ENCODE measurements around the gene IMMP2L. TPM values are rescaled to one million over a fixed set of nuclear protein-coding genes. Genes with fewer than 3 reads are reported as not detected.

The IMMP2L gene
- total and polyA plus RNA-seq, 2 of the 13 experiments (the other 11 are each of a cell fraction or from before 2014, with no cell fraction given), result 7.8 to 16.9 TPM

DNA sequence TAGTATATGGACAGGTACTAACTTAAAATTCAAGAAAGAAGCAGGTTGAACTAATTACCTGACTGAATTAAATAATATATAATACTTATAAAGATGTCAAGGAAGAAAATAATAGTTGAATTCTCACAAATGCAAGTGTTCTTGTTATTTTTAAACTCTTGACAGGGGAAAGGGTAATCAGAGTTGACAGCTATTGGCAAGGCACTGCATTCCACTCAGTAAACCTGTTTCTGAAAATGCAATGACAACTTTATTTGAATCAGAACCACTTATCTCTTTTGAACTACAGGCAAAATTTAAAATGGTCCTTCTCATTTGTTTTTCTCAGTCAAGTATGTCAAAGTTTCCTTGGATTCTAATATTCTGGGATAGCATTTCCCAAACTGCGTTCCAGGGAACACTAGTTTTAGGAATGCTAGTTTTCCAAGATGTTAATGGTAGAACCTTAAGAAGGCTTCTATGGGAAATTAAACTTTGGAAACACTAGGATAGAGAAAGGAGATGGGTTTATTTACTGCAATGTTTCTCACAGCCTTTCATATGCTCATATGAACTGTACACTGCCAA, 575.1 kb downstream of the IMMP2L start (continued):
- TF ChIP-seq ZNF644 (CRISPR knock-in tag; IDR thresholded peaks at IDR 0.05; ENCODE audit: low read depth), result no peak
- no peak for TF ChIP-seq MYNN (CRISPR knock-in tag; IDR thresholded peaks at IDR 0.05; ENCODE audit: low read depth)

DNA sequence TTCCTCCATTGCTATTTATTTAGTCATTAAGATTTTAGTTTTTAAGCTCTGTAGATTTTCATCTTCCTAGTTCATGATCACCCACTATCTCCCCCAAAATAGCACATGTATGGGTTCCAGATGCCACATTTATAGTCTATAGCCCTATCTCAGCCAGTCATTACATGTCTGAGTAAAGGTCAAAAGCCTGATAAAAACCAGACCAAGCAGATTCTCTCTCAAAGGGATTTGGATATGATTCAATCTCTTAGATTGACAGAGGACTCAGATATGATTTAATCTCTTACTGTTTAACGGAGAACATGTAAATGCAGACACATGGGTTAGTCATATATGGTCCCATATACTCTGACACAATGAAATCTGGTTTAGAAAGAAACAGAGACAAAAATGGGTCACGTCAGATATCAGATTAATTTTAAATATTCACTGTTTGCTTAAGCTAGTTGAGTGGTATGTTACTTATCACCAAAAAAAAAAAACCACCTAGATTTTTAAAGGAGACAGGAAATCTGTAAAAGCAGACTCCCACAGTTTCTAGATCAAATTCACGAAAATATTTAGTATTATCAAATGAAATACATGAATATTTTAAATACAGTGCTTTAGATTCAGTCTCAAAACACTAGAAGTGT, 578.4 kb downstream of the IMMP2L start:
- Histone ChIP-seq H3K4me3 (replicated peaks in 1 of 3; ENCODE audit: insufficient read depth in 1 of 3, low read depth in 2 of 3, low read length in 3 of 3) (no peak overlapping the region), H4K20me1 (ENCODE audit: insufficient read depth, low read length) (no peaks in the 10 kb centered on the region), H3K4me1 (ENCODE audit: insufficient read depth, low read length) (no peaks in the 10 kb centered on the region), H2AFZ (ENCODE audit: low read length) (no peak overlapping the region), H3K9ac (ENCODE audit: insufficient read depth, low read depth, low read length) (no peak overlapping the region), H3K4me2 (ENCODE audit: low read depth, low read length) (no peak overlapping the region), H3K27ac (ENCODE audit: extremely low read length, insufficient read depth, low read length) (no peak overlapping the region), H3K9me3 (ENCODE audit: low read length) (no peaks in the 10 kb centered on the region), H3K79me2 (ENCODE audit: insufficient read depth, low read length) (no peaks in the 10 kb centered on the region), H3K27me3 (ENCODE audit: control insufficient read depth in 1 of 2, insufficient read depth in 2 of 2, low read length in 2 of 2) (no peaks in the 10 kb centered on the region), H3K36me3 (replicated peaks in 1 of 2; ENCODE audit: control insufficient read depth in 1 of 2, insufficient read depth in 2 of 2, low read length in 2 of 2) (no peaks in the 10 kb centered on the region)
- 50% methylated on average over 3 of the region's 3 CpGs for WGBS (ENCODE audit: low lambda C conversion rate)
- CTCF ChIA-PET (ENCODE audit: low intra/inter-chr PET ratio, low total read pairs), result no interaction called here
- ATAC-seq (no peak), DNase-seq (ENCODE audit: low spot score) (no peak), FAIRE-seq (no peak)
- intact Hi-C loops (cut with micrococcal nuclease; ENCODE audit: unreplicated experiment), result no loop called here
- POLR2A ChIA-PET, result no interaction called here
- in situ Hi-C loops (cut with HindIII; ENCODE audit: extremely low pct_ligation_motif_present, low pct_unique_long_range_greater_than_20kb), result no loop called here
- TF ChIP-seq FOXA3 (CRISPR knock-in tag; IDR thresholded peaks at IDR 0.05) (no peak), ZNF670 (CRISPR knock-in tag; IDR thresholded peaks at IDR 0.05; ENCODE audit: borderline replicate concordance) (no peak), PHF21A (CRISPR knock-in tag; IDR thresholded peaks at IDR 0.05) (no peak), ZNF556 (CRISPR knock-in tag; IDR thresholded peaks at IDR 0.05; ENCODE audit: borderline replicate concordance) (no peak), SKI (IDR thresholded peaks at IDR 0.05; ENCODE audit: partially characterized antibody) (no peak), SRSF9 (IDR thresholded peaks at IDR 0.05; ENCODE audit: borderline replicate concordance, insufficient read depth, low read depth, low read length, poor library complexity, severe bottlenecking) (no peak), ZNF563 (CRISPR knock-in tag; IDR thresholded peaks at IDR 0.05) (no peak), SAFB2 (CRISPR knock-in tag; IDR thresholded peaks at IDR 0.05; ENCODE audit: borderline replicate concordance, low read depth) (no peak), ZNF773 (CRISPR knock-in tag; IDR thresholded peaks at IDR 0.05; ENCODE audit: borderline replicate concordance) (no peak), RAD51 (IDR thresholded peaks at IDR 0.05; ENCODE audit: borderline replicate concordance) (no peak), ZNF547 (CRISPR knock-in tag; IDR thresholded peaks at IDR 0.05) (no peak), ZNF124 (CRISPR knock-in tag; IDR thresholded peaks at IDR 0.05) (no peak), ZBTB38 (CRISPR knock-in tag; IDR thresholded peaks at IDR 0.05) (no peak)
- TF ChIP-seq, protein P1, sequence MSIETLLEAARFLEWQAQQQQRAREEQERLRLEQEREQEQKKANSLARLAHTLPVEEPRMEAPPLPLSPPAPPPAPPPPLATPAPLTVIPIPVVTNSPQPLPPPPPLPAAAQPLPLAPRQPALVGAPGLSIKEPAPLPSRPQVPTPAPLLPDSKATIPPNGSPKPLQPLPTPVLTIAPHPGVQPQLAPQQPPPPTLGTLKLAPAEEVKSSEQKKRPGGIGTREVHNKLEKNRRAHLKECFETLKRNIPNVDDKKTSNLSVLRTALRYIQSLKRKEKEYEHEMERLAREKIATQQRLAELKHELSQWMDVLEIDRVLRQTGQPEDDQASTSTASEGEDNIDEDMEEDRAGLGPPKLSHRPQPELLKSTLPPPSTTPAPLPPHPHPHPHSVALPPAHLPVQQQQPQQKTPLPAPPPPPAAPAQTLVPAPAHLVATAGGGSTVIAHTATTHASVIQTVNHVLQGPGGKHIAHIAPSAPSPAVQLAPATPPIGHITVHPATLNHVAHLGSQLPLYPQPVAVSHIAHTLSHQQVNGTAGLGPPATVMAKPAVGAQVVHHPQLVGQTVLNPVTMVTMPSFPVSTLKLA (IDR thresholded peaks at IDR 0.05), result no peak
- BruUV-seq (replicated peaks), result no TSS peak

Measured in HepG2 (cell line).